HEK293T (cell line): ENCODE results near the gene HEG1.

Experiments used
- BHLHE40 ChIP-seq: fragments of 450-650 bp; IDR thresholded peaks from 2 replicates; pipeline ENCODE4 v1.6.1; 2016; ENCODE audit warnings: mild to moderate bottlenecking, moderate library complexity, borderline replicate concordance
- ELF4 ChIP-seq: fragments of 450-650 bp; IDR thresholded peaks from 2 replicates; pipeline ENCODE4 v1.6.1; 2017; ENCODE audit warnings: antibody characterized with exemption
- FOXM1 ChIP-seq: fragments of 450-650 bp; IDR thresholded peaks from 2 replicates; pipeline ENCODE4 v1.6.1; 2017; ENCODE audit warnings: mild to moderate bottlenecking, borderline replicate concordance
- NFRKB ChIP-seq: fragments of 450-650 bp; IDR thresholded peaks from 2 replicates; pipeline ENCODE4 v1.6.1; 2016; ENCODE audit warnings: mild to moderate bottlenecking, moderate library complexity
- SP1 ChIP-seq: fragments of 450-650 bp; IDR thresholded peaks from 2 replicates; pipeline ENCODE4 v1.6.1; 2017
- SUZ12 ChIP-seq: fragments of 450-650 bp; IDR thresholded peaks from 2 replicates; pipeline ENCODE4 v1.6.1; 2016; ENCODE audit warnings: mild to moderate bottlenecking
- TARDBP ChIP-seq: fragments of 450-650 bp; IDR thresholded peaks from 2 replicates; pipeline ENCODE4 v1.6.1; 2016

GRCh38 chr3:125000661-125001060 is 55.1 kb downstream of the HEG1 start:
- no peak for TF ChIP-seq SUZ12
- TF ChIP-seq SP1, result no peak
- no peak for TF ChIP-seq FOXM1
- TF ChIP-seq NFRKB, result no peak
- no peak for TF ChIP-seq BHLHE40
- no peak for TF ChIP-seq TARDBP
- TF ChIP-seq ELF4, result no peak
